HG02759 (cell line): ENCODE data around the gene MSH3.
"Not testable (repeated sequence)": the region's sequence is repeated elsewhere in the genome, so short reads cannot be mapped to it uniquely, and the experiment has no call there.

ENCODE experiments used
- ATAC-seq: cut with Tn5 transposase; IDR thresholded peaks from one replicate; pipeline ENCODE4 v1.9.1; 2021; ENCODE audit warnings: mild to moderate bottlenecking, moderate library complexity; ENCODE audit not compliant: unreplicated experiment

Gene MSH3

DNA sequence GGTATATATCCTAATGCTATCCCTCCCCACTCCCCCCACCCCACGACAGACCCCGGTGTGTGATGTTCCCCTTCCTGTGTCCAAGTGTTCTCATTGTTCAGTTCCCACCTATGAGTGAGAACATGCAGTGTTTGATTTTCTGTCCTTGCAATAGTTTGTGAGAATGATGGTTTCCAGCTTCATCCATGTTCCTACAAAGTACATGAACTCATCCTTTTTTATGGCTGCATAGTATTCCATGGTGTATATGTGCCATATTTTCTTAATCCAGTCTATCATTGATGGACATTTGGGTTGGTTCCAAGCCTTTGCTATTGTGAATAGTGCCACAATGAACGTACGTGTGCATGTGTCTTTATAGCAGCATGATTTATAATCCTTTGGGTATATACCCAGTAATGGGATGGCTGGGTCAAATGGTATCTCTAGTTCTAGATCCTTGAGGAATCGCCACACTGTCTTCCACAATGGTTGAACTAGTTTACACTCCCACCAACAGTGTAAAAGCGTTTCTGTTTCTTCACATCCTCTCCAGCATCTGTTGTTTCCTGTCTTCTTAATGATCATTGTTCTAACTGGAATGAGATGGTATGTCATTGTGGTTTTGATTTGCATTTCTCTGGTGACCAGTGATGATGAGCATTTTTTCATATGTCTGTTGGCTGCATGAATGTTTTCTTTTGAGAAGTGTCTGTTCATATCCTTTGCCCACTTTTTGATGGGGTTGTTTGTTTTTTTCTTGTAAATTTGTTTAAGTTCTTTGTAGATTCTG, 186.8 kb downstream of the MSH3 start:
- ATAC-seq = not testable (repeated sequence)

GRCh38 chr5:80846422-80846821, 192.0 kb downstream of the MSH3 start:
- ATAC-seq = not testable (repeated sequence)

GRCh38 chr5:80850168-80850567, 195.7 kb downstream of the MSH3 start:
- ATAC-seq = not testable (repeated sequence)

DNA sequence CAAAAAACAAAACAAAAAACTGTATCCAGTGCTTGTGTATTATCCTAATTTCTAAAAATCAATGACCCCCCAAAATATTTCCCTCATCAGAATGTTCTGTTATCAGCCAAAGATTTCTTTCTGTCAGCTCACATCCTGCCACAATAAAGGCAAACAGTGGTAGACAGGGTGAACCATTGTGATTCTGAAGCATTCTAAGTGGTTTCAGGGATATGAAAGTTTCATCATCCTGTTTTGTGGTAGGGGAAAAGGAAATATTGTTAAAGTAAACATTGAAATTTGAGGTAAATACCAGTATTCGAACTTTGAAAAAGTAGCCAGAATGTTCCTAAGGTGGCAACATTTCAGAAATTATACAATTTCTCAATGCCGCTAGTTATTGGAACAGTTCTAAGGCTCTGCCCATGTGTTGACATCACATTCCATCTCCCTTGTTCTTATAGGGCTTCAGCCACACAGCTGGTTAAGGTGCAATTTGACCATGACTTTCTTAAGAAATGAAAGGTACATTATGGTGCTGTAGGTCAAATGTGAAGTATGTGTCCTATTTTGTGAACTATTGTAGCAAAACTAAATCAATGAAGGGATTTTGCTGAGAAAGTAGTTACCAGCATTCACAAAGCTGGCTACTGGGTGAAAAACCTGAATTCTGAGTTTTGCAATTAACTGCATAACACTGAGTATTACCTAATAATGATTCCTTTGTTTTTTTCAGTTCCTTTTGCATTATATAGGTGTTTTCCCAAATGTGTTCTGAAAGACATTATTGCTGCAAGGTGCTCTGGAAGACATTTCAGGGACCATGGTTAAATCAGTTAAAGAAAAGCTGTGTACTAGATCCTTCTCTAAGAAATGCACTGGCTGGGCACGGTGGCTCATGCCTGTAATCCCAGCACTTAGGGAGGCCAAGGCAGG, 198.1 kb downstream of the MSH3 start:
- ATAC-seq = no peak

GRCh38 chr5:80853413-80853812, 199.0 kb downstream of the MSH3 start:
- no peak for ATAC-seq

GRCh38 chr5:80854583-80854982, 200.1 kb downstream of the MSH3 start:
- no peak for ATAC-seq

DNA sequence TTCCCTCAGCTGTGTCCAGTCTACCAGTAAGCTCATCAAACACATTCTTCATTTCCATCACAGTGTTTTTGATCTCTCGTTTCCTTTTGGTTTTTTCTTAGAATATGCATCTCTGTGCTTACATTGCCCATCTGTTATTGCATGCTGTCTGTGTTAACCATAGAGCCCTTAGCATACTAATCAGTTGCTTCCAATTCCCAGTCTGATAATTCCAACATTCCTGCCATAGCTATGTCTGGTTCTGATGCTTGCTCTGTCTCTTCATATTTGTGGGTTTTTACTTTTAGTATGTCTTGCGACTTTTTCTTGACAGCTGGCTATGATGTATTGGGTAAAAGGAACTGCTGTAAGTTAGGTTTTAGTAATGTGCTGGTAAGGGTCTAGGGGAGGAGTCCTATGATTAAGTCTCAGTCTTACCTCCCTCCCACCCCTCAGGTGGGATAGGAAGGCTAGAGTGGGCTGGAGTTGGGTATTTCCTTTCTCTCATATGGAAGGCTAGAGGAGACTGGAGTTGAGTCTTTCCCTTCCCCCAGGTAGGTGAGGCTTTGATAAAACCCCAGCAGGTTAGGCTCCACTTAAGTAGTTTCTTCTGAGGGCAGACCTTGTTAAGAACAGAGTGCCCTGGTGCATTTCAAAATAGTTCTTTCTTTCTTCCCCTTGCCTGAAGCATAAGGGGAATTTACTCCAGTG, 206.6 kb downstream of the MSH3 start:
- ATAC-seq = no peak

- no peak for ATAC-seq
Measured at GRCh38 chr5:80863708-80864107, 209.3 kb downstream of the MSH3 start.

DNA sequence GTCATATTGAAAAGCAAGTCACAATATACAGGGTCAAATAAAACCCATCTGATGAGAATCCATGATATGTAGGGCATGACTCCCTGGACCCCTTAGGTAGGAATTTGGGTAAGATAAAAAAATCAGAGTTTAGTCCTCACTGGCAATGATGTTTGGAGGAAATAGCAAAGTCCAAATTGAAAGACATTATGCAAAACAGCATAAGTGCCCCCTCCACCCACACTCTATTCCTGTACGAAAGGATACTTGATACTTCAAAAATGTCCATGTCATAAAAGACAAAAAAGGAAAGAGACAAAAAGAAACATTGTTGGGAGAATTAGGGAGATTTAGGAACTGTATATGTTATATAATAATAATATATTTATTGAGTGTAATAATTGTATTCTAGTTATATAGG, 209.7 kb downstream of the MSH3 start:
- ATAC-seq = no peak

DNA sequence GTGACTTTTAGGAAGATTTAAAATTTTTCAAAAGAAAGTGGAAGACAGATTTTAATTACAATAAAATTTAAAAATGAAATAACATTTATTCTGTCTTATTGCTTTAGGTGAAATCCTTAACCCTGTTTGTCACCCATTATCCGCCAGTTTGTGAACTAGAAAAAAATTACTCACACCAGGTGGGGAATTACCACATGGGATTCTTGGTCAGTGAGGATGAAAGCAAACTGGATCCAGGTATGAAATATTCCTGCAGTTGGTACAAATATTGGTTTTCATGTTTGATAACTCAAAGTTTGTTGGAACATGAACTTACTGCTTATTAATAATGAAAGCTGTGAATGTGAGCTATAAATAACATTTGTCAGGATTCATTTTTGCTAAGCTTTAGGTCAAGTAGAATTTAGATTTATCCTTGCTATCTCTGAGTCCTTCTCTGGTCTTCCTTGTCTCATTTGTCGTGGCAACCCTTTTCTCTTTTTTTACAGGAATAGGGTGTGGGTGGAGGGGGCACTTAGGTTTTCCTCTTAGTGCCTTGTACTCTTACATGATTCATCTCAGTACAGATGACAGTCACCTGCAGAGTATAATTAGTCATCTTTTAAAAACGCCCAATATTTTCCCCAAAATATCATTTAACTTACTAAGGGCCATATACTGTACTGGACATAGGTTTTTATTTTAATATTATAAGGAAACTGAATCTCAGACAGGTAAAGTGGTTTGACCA, 210.4 kb downstream of the MSH3 start:
- ATAC-seq = peak; percentile 82

GRCh38 chr5:80865551-80865950, 211.1 kb downstream of the MSH3 start:
- no peak for ATAC-seq

- no peak for ATAC-seq
Measured at GRCh38 chr5:80866371-80866770, 211.9 kb downstream of the MSH3 start.

- no peak for ATAC-seq
Measured at GRCh38 chr5:80867233-80867632, 212.8 kb downstream of the MSH3 start.

- no peak for ATAC-seq
Measured at GRCh38 chr5:80870442-80870841, 216.0 kb downstream of the MSH3 start.

DNA sequence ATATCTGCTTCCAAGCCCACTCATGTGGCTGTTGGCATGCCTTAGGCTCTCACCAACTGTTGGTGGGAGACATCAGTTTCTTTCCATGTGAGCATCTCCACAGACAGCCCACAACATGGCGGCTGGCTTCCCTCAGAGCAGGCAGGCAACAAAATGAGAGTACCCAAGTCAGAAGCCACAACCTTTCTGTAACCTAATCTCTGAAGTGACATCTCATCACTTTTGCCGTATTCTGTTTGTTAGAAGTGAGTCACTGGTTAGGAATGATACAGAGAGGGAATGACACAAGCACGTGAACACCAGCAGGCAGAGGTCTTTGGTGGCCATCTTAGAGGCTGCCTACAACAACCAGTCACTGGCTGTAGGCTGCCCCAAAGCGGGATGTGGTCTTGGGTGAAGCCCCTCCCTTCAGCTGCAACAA, 217.1 kb downstream of the MSH3 start:
- no peak for ATAC-seq

DNA sequence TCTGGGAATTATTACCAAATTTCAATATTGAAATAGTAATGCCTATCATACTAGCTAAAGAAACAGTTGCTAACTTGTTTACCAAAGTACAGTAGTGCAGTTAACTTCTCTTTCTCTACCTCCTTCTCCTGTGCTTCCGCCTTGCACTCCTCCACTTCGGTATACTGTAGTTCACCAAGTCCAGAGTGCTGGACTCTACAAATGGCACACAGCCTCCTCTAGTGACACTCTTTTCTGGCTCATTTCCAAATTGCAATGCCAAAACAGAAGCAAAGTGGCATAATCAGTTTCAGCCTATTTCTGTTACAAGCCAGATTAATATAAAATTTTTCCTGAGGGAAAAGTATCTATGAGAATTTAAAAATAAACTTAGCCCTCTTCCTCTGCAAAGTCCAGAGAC, 219.7 kb downstream of the MSH3 start:
- no peak for ATAC-seq

DNA sequence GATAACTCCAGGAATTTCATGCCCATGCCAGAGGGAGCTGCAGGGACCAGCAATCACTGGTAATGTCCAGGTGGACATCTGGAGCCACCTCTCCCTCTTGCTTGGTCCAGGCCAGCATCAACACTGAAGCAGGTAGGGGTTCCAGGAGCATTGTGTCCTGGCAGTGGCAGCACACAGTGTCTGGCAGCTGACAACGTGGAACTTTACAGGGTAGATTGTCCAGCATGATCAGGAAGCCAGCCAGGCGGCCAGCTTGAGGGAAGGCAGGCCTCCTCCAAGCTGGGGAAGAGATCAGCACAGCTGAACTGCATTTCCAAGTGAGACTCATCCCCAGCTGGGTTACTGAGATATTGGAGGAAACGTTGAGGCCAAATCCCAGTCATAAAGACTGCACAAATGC, 223.1 kb downstream of the MSH3 start:
- ATAC-seq = no peak

DNA sequence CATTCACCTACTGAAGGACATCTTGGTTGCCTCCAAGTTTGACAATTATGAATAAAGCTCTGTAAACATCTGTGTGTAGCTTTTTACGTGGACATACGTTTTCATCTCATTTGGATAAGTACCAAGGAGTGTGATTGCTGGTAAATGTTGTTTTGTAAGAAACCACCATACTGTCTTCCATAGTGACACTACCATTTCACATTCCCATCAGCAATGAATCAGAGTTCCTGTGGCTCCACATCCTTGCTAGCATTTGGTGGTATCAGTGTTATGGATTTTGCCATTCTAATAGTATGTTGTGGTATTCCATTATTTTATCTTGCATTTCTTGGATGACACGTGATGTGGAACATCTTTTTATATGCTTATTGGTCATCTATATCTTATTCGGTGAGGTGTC, 227.3 kb downstream of the MSH3 start:
- no peak for ATAC-seq

GRCh38 chr5:80883390-80883789, 228.9 kb downstream of the MSH3 start:
- not testable (repeated sequence) for ATAC-seq

DNA sequence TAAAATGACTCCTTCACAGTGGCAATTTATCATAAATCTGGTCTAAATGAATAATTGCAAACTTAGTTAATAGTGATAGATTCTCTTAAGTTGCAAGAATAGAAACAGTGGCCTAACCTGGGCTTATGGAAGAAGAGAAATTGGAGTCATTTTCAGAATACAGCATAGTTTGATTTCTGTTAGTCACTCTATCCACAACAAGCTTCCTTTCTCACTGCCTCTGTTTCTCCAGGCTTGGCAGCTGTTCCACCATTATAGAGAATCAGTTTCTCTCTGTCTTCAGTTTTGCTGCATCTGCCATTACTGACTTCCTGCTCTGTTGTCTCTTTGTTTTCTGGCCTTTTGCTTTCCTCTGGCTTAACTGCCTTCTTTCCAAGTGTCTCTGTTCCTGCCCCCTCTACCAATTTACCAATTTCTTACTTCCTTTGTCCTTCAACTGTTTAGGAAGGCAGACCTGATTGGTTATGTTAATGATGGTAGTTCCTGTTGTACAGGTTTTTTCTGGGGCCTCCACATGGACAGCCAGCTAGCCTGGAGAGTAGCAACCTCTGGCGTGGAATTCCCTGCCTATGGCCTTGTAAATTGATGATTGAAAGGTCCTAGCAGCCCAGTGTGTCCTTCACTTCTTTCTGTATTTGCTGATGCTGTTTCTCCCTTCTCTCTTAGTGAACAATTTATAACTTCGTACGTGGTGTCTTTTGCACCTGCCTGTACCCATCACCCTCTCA, 229.8 kb downstream of the MSH3 start:
- no peak for ATAC-seq
